Epithelial cell of prostate (primary cell): Measurements from ENCODE around the gene PHF19.

Experiments used
- DNase-seq: peaks from one replicate; pipeline ENCODE4 v3.0.0-alpha.2; 2011; ENCODE audit warnings: low read depth, low spot score
- H3K27ac ChIP-seq: fragments of 450-650 bp; 2 replicates; pipeline ENCODE4 v1.5.1; 2017; ENCODE audit warnings: mild to moderate bottlenecking

The PHF19 gene

GRCh38 chr9:120830865-120831264 lies 46.1 kb downstream of the PHF19 start:
- no peak for DNase-seq
- H3K27ac ChIP-seq = no peak overlapping the region

DNA sequence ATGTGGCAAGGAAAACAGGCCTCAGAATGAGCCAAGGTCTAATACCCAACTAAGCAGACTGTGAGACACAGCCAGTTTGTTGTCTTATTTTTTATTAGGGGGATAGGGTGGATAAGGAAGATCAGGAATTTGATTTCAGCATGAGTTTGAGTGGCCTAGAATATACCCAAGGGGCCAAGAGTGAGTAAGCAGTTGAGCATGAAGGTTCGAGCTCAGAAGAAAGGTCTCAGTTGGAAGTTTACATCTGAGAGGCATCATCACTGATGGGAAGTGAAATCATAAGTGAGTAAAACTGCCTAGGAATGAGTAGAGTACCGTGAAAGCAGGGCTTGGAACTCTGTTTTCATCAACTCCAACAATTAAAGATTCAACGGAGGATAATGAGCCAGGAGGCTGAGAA lies 46.8 kb downstream of the PHF19 start:
- no peak overlapping the region for H3K27ac ChIP-seq
- DNase-seq = no peak

DNA sequence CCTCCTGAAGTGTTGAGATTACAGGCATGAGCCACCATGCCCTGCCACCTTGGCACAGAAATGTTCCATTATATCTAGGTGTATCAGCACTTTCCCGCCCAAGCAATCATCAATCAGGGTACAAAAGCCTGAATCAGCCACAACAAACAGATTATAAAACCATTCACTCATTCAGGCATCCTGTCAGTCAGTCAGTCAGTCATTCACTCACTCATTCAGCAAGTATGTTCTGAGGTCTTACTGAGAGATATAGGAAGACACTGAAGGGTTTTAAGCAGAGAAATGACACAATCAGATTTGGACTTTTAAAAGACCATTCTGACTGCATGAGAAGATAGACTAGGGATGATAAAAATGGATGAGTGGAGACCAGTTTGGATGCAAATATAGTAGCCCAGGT lies 47.3 kb downstream of the PHF19 start:
- no peak for DNase-seq
- no peak overlapping the region for H3K27ac ChIP-seq

GRCh38 chr9:120820095-120820494 lies 56.9 kb downstream of the PHF19 start:
- DNase-seq = no peak
- H3K27ac ChIP-seq = no peak overlapping the region

DNA sequence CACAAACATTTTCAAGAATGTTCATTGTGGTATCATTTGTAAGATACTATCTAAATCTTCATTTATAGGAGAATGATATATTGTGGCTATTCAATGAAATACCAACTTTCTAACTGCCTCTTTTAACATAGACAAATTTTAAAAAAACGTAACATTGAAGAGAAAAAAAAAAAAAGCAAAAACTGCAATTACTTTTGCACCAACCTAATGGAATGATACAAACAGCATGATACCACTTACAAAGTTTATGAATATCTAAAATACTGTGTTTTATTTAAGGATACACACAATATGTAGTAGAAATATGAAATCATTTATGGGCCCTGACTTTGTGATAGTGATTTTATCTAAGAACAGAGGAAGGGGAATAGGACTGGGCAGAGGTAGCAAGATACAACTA lies 58.4 kb downstream of the PHF19 start:
- no peak overlapping the region for H3K27ac ChIP-seq
- DNase-seq = no peak

DNA sequence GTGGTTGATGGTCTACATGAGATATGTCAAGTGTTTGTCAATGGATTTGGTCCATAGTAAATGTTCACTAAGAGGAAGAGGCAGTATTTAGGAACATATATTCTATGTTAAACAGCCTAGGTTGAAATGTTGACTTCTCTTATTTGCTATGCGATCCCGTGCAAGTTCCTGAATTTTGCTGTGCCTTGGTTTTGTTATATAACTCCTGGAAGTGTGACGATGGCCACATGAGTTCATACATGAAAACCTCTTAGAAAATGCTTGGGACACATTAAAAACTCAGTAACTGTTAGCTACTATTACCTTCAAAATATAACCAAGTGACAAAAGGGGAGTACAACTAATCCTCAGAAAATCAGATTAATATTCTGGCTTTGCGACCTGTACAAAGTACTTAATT lies 61.9 kb downstream of the PHF19 start:
- no peak for DNase-seq

GRCh38 chr9:120808931-120809330 lies 68.1 kb downstream of the PHF19 start:
- H3K27ac ChIP-seq = no peak overlapping the region
- no peak for DNase-seq

More for the DNA sequence above, 61.9 kb downstream of the PHF19 start:
- no peak overlapping the region for H3K27ac ChIP-seq

DNA sequence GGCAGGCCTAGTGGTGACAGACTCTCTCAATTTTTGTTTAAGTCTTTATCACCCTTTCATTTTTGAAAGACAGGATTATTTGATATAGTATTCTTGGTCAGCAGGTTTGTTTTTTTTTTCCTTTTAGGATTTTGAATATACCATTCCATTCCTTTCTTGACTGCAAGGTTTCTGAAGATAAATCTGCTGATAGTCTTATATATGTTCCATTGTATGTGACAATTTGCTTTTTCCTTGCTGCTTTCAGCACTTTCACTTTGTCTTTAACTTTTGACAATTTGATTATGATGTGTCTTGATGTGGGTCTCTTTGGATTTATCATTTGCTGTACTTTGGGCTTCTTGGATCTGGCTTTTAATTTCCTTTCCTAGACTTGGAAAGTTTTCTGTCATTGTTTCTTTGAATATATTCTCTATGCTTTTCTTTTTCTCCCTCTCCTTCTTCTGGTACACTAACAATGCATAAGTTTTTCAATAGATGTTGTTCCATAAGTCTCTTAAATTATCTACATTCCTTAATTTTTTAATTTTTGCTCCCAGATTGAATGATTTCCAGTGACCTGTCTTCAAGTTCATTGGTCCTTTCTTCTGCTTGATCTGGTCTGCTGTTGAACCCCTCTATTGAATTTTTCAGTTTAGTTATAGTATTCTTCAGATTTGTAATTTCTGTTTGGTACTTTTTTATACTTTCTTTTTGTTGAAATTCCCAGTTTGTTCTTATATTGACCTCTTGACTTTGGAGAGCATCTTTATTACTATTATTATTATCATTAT lies 69.2 kb downstream of the PHF19 start:
- H3K27ac ChIP-seq = no peak overlapping the region
- no peak for DNase-seq
